HG02798 (cell line): ENCODE data around the gene SLC13A1.
"Not testable (repeated sequence)": the region's sequence is repeated elsewhere in the genome, so short reads cannot be mapped to it uniquely, and the experiment has no call there.

ENCODE experiments used
- ATAC-seq: cut with Tn5 transposase; IDR thresholded peaks from one replicate; pipeline ENCODE4 v1.9.1; 2021; ENCODE audit warnings: mild to moderate bottlenecking; ENCODE audit not compliant: unreplicated experiment, poor library complexity

Gene SLC13A1

DNA sequence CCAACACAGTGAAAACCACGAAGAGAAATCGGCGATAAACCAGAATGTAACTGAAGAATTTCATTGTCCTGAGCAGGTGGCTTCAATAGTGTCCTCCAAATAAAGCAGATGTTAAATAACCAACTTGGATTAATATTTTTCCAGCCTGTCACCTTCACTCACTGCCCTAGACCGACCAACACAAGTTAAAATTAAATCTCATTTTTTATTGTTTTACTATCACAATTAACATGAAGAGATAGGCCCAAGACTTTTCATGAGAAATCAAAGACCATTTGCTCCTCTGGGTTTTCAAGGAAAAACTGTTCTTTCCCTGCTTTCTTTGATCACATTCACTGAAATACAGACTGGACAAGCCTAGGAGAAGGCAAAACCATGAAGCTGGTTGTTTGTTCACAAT is at the start of gene SLC13A1:
SLC13A1 (minus strand) TSS at position 87 of the 400 bp plus-strand sequence; CDS start at position 64, 23 bp downstream.
- no peak for ATAC-seq

- ATAC-seq = no peak
Measured at GRCh38 chr7:123244768-123245167, 45.0 kb upstream of the SLC13A1 start.

GRCh38 chr7:123242467-123243092 is 42.8 kb upstream of the SLC13A1 start:
- ATAC-seq = peak; percentile 41

- no peak for ATAC-seq
Measured at GRCh38 chr7:123241809-123242208, 42.0 kb upstream of the SLC13A1 start.

- no peak for ATAC-seq
Measured at GRCh38 chr7:123231021-123232000, 31.5 kb upstream of the SLC13A1 start.

- ATAC-seq = no peak
Measured at GRCh38 chr7:123230603-123231002, 30.8 kb upstream of the SLC13A1 start.

DNA sequence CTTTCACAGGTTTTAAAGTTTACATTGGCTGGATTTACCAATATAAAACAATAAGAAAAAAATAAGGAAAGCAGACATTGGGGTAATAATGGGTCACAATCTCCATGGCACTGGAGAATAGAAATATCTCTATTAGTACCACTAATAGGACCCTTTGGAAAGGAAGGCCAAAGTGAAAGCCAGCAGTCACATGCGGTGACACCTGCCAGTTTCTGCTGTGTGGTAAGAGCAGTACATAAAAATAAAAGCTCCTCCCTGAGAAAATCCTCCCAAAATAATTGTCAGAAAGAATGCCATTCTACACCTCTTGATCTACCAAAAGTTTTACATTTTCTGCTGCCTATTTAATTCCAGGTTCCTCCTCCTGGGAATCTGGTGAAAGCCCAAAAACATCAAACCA is 30.4 kb upstream of the SLC13A1 start:
- no peak for ATAC-seq

GRCh38 chr7:123229426-123229825 is 29.7 kb upstream of the SLC13A1 start:
- ATAC-seq = no peak

DNA sequence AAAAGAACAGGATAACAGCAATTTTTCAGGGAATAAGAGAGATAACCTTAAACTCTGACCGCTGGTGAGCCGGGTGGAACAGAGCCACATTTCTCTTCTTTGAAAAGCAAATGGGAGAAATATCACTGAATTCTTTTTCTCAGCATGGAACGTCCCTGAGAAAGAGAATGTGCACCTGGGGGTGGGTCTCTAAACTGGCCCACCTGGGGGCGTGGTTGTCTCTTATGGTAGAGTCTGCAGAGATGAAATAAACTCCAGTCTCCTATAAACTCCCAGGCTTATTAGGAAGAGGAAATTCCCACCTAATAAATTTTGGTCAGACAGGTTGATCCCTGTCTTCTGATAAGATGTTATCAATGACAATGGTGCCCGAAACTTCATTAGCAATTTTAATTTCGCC is 27.9 kb upstream of the SLC13A1 start:
- ATAC-seq = not testable (repeated sequence)

- ATAC-seq = no peak
Measured at GRCh38 chr7:123220396-123220795, 20.6 kb upstream of the SLC13A1 start.

DNA sequence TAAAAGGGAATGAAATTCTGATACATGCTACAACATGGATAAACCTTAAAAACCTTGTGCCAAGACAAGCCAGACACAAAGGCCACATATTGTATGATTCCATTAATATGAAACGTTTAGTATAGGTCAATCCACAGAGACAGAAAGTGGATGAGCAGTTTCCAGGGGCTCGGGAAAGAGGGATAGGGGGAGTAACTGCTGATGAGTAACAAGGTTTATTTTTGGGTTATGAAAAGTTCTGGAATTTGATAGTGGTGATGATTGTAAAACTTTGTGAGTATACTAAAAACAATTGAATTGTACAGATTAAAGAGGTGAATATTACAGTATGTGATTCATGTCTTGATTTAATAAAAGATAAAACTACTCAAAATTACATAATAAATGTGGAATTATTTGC is 19.1 kb upstream of the SLC13A1 start:
- no peak for ATAC-seq

- ATAC-seq = no peak
Measured at GRCh38 chr7:123216825-123217224, 17.1 kb upstream of the SLC13A1 start.

DNA sequence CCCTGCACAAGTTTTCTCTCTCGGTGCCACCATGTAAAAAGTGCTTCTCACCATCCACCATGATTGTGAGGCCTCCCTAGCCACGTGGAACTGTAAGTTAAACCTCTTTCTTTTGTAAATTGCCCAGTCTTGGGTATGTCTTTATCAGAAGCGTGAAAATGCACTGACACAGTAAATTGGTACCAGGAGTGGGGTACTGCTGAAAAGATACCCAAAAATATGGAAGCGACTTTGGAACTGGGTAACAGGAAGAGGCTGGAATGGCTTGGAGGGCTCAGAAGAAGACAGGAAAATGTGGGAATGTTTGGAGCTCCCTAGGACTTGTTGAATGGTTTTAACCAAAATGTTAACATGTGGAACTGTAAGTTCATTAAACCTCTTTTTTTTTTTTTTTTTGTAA is 15.6 kb upstream of the SLC13A1 start:
- no peak for ATAC-seq

DNA sequence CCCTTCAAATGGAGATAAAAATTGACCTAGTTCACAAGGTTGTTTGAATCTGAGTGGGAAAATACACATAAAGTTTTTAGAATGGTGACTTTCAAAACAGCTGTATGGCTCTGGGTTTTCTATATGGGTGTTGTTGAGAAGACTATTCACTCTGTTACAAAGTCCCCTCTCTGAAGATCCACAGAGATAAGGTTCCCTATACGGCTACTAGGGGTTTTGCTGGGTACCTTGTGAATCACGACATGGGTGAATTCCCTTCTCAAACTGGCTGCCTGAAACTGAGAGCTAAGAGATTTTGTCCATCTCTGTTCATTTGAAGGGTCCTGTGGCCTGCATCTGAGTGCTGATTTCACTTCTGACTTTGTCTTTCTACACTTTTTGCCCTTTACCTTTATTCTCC is 11.8 kb upstream of the SLC13A1 start:
- no peak for ATAC-seq

DNA sequence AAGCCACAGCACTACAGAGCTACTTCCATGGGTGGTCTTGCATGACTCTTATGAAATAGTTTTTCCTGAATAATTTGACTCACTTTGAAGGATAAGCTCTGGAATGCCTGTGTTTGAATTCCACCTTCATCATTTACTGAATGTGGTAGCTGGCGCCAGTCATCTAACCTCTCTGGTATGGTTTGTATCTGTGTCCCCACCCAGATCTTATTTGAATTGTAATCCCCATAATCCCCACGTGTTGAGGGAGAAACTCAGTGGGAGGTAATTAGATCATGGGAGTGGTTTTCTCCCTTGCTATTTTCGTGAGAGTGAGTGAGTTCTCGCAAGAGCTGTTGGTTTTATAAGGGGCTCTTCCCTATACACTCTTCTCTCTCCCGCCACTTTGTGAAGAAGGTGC is 11.2 kb upstream of the SLC13A1 start:
- ATAC-seq = no peak

DNA sequence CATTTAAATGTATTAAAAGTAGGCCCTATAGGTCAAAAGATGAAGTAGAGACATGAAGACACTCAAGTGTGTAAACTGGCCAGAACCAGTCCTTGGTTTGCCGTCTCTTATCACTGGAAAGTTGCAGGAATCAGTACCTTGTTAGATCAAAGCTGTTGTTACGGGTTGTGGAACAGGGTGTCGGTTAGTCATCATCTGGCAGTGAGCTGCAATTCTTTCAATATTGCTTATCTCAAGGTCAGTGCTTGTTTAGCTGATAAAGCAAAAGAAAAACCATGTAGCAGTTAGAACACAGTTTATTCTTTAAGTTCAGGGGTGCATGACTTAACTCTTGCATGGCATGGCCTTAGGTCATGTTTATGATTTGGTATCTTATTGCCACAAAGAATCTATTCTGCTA is 10.0 kb upstream of the SLC13A1 start:
- ATAC-seq = no peak

DNA sequence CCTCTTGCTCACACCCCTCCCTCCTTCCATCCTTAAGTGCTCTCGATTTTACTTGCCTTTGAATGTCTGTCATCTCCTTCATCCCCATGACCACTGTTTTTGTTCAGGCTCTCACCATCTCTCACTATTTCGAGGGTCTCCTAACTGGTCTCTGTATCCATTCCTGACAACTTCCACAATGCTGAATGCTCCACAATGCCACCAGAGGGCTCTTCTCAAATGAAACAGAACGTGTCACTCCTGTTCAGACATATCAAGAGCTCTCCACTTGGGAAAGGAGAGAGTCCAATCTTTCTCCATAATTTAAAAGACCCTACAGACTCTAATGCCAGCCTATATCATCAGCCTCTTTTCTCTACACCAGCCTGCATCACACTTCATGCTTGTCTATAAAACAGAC is 9.0 kb upstream of the SLC13A1 start:
- ATAC-seq = peak; percentile 47

DNA sequence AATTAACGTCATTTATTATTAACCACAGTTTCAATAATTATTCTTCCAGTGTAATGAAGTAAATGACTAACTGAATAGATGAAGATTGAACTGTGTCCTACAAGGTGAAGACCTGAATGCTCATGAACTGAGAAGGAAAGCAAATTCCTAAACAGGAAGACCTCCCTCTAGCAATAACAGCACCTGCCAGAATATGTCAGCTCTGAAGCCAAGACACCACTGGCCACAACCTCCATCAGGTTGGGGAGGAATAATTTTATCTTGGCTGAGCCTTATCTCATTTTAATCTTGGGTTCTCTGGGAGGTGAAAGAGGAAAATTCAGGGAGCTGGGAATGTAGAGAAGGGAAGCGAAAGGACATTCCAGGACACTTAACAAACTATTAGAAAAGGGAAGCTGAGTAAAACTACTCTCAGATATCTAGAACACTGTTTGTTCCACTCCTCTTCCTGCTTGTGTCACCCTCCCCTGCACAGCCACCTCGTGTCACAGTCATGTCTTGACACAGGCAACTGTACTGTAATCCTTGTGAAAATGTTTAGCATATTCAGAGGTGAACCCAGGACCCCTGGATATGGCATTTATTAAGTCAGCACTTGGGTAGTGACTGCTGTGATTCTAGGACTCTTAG is 4.6 kb upstream of the SLC13A1 start:
- no peak for ATAC-seq

GRCh38 chr7:123201901-123202300 is 2.1 kb upstream of the SLC13A1 start:
- no peak for ATAC-seq

GRCh38 chr7:123198668-123199652 is 809 bp downstream of the SLC13A1 start:
- no peak for ATAC-seq
